Measurements from ENCODE around the gene APEH. TPM values are rescaled to one million over a fixed set of nuclear protein-coding genes. Genes with fewer than 3 reads are reported as not detected.

Gene APEH
- total RNA-seq, 1 donor from 2014 or later = 163 TPM

DNA sequence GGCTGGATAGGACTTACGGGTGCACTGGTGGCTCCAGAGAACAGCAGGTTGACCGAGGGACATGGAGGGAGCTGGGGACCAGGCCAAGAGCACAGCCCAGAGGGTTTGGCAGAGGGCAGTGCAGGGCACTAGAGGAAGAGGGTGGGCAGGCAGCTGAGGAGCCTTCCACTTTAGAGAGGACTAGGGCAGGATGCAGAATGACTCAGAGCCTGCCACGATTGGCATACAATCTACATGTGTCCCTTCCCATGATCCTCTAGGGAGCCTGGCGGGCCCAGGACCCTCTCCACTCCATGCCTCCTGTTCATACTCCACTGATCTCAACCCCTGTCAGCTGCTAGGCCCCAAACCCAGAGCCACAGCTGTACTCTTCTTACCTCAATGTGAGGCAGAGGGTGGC, 14.4 kb upstream of the APEH start:
- peak; percentile 60 for FAIRE-seq
- no peak overlapping the region for H3K4me3 ChIP-seq (ENCODE audit: low read depth, low read length)
- no peaks in the 10 kb centered on the region for H3K27me3 ChIP-seq (ENCODE audit: control insufficient read depth, insufficient read depth, low read length)
- DNase-seq (ENCODE audit: low read depth) = no peak
- no peaks in the 10 kb centered on the region for H3K36me3 ChIP-seq (ENCODE audit: control insufficient read depth, insufficient read depth, low read length)
- TF ChIP-seq, protein P1, sequence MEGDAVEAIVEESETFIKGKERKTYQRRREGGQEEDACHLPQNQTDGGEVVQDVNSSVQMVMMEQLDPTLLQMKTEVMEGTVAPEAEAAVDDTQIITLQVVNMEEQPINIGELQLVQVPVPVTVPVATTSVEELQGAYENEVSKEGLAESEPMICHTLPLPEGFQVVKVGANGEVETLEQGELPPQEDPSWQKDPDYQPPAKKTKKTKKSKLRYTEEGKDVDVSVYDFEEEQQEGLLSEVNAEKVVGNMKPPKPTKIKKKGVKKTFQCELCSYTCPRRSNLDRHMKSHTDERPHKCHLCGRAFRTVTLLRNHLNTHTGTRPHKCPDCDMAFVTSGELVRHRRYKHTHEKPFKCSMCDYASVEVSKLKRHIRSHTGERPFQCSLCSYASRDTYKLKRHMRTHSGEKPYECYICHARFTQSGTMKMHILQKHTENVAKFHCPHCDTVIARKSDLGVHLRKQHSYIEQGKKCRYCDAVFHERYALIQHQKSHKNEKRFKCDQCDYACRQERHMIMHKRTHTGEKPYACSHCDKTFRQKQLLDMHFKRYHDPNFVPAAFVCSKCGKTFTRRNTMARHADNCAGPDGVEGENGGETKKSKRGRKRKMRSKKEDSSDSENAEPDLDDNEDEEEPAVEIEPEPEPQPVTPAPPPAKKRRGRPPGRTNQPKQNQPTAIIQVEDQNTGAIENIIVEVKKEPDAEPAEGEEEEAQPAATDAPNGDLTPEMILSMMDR (IDR thresholded peaks at IDR 0.05; ENCODE audit: insufficient read depth, low read length, severe bottlenecking) = no peak

DNA sequence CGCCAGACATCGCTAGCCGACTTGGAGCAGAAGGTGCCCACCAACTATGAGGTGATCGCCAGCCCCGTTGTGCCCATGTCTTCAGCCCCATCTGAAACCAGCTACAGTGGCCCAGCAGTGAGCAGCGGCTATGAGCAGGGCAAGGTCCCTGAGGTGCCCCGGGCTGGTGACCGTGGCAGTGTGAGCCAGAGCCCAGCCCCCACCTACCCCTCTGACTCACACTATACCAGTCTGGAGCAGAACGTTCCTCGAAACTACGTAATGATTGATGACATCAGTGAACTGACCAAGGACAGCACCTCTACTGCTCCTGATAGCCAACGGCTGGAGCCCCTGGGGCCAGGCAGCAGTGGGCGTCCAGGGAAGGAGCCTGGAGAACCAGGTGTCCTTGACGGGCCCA, 12.9 kb upstream of the APEH start:
- TF ChIP-seq, protein P1 (IDR thresholded peaks at IDR 0.05; ENCODE audit: insufficient read depth, low read length, severe bottlenecking) = no peak
- Histone ChIP-seq H3K27me3 (ENCODE audit: control insufficient read depth, insufficient read depth, low read length) (no peaks in the 10 kb centered on the region), H3K36me3 (ENCODE audit: control insufficient read depth, insufficient read depth, low read length) (no peaks in the 10 kb centered on the region), H3K4me3 (ENCODE audit: low read depth, low read length) (no peak overlapping the region)
- DNase-seq (ENCODE audit: low read depth) (no peak), FAIRE-seq (no peak)

DNA sequence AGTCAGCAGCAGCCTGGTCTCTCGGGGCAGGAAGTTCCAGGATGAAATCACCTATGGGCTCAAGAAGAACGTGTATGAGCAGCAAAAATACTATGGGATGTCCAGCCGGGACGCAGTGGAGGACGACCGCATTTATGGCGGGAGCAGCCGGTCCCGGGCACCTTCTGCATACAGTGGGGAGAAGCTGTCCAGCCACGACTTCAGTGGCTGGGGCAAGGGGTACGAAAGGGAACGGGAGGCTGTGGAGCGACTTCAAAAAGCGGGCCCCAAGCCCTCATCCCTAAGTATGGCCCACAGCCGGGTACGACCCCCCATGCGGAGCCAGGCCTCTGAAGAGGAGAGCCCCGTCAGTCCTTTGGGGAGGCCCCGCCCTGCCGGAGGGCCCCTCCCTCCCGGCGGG, 12.1 kb upstream of the APEH start:
- Histone ChIP-seq H3K36me3 (ENCODE audit: control insufficient read depth, insufficient read depth, low read length) (no peaks in the 10 kb centered on the region), H3K4me3 (ENCODE audit: low read depth, low read length) (no peak overlapping the region), H3K27me3 (ENCODE audit: control insufficient read depth, insufficient read depth, low read length) (no peaks in the 10 kb centered on the region)
- FAIRE-seq (no peak), DNase-seq (ENCODE audit: low read depth) (no peak)
- TF ChIP-seq, protein P1 (IDR thresholded peaks at IDR 0.05; ENCODE audit: insufficient read depth, low read length, severe bottlenecking) = no peak

DNA sequence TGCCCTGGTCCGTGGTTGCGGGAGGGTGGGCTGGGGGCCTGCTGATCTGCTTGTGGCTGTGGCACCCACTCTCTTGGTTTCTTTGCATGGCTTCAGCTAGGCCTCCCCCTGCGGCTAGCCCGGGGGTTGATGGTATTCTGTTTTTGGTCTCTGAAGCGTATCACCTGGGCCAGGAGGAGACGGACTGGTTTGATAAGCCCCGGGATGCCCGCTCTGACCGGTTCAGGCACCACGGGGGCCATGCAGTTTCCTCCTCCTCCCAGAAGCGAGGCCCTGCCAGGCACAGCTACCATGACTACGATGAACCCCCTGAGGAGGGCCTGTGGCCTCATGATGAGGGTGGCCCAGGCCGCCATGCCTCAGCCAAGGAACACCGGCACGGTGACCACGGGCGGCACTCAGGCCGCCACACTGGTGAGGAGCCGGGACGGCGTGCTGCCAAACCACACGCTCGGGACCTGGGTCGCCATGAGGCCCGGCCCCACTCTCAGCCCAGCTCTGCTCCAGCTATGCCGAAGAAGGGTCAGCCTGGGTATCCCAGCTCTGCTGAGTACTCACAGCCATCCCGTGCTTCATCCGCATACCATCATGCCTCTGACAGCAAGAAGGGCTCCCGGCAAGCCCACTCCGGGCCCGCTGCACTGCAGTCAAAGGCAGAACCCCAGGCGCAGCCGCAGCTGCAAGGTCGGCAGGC, 11.3 kb upstream of the APEH start:
- Histone ChIP-seq H3K36me3 (ENCODE audit: control insufficient read depth, insufficient read depth, low read length) (no peaks in the 10 kb centered on the region), H3K27me3 (ENCODE audit: control insufficient read depth, insufficient read depth, low read length) (no peaks in the 10 kb centered on the region), H3K4me3 (ENCODE audit: low read depth, low read length) (no peak overlapping the region)
- FAIRE-seq (no peak), DNase-seq (ENCODE audit: low read depth) (no peak)
- TF ChIP-seq, protein P1 (IDR thresholded peaks at IDR 0.05; ENCODE audit: insufficient read depth, low read length, severe bottlenecking) = no peak

DNA sequence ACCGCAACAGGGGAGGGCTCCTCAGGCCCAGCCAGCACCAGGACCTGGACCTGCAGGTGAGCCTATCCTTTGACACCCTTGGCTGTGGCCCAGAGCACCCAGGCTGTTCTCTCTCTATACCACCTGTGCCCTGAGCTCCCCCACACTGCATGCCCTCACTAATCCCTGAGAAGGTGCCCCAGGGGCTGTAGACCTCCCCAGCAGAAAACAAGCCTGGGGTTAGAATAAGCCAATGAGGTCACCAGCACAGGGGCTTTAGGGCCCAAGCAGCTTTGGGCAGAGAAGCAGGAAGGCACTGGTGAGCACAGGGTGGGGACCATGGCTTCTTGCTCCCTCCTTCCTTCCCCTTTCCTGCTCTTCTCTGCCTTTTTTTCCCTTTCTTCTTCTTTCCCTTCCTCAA, 10.3 kb upstream of the APEH start:
- no peak overlapping the region for H3K4me3 ChIP-seq (ENCODE audit: low read depth, low read length)
- TF ChIP-seq, protein P1 (IDR thresholded peaks at IDR 0.05; ENCODE audit: insufficient read depth, low read length, severe bottlenecking) = no peak
- no peaks in the 10 kb centered on the region for H3K27me3 ChIP-seq (ENCODE audit: control insufficient read depth, insufficient read depth, low read length)
- no peak for FAIRE-seq
- H3K36me3 ChIP-seq (ENCODE audit: control insufficient read depth, insufficient read depth, low read length) = no peaks in the 10 kb centered on the region
- DNase-seq (ENCODE audit: low read depth) = no peak

DNA sequence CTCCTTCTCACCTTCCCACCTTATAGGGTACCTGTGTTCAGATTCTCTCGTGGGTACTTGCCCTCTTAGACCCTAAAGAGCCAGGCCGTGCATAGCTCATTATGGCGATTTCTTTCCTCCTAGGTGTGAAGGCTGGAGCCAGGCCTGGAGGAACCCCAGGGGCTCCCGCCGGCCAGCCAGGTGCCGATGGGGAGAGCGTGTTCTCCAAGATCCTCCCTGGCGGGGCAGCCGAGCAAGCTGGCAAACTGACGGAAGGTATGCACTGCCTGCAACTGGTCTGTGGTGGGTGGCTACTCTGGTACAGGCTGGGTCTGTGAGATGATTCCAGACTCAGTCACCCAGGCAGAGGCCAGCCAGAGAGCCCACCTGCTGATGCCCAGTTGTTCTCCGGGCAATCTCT, 9.9 kb upstream of the APEH start:
- DNase-seq (ENCODE audit: low read depth) (no peak), FAIRE-seq (no peak)
- no peak overlapping the region for H3K4me3 ChIP-seq (ENCODE audit: low read depth, low read length)
- H3K27me3 ChIP-seq (ENCODE audit: control insufficient read depth, insufficient read depth, low read length) = no peaks in the 10 kb centered on the region
- no peaks in the 10 kb centered on the region for H3K36me3 ChIP-seq (ENCODE audit: control insufficient read depth, insufficient read depth, low read length)
- TF ChIP-seq, protein P1 (IDR thresholded peaks at IDR 0.05; ENCODE audit: insufficient read depth, low read length, severe bottlenecking) = no peak

Data from bronchial epithelial cell (primary cell).